Ishikawa (cell line): ENCODE data around the gene SLC12A7.

Source experiments
- CEBPB ChIP-seq: IDR thresholded peaks from 2 replicates; pipeline ENCODE4 v1.6.1; 2012
- CREB1 ChIP-seq: IDR thresholded peaks from 2 replicates; pipeline ENCODE4 v1.6.1; 2012; ENCODE audit warnings: low read depth
- EGR1 ChIP-seq: IDR thresholded peaks from 2 replicates; pipeline ENCODE4 v1.6.1; 2012
- EP300 ChIP-seq: IDR thresholded peaks from 2 replicates; pipeline ENCODE4 v1.6.1; 2012; ENCODE audit warnings: borderline replicate concordance
- FOXM1 ChIP-seq: IDR thresholded peaks from 2 replicates; pipeline ENCODE4 v1.6.1; 2012; ENCODE audit warnings: low read depth, borderline replicate concordance
- NFIC ChIP-seq: IDR thresholded peaks from 2 replicates; pipeline ENCODE4 v1.6.1; 2012
- RAD21 ChIP-seq: IDR thresholded peaks from 2 replicates; pipeline ENCODE4 v1.6.1; 2012; ENCODE audit warnings: low read depth
- REST ChIP-seq: IDR thresholded peaks from 2 replicates; pipeline ENCODE4 v1.6.1; 2012; ENCODE audit warnings: low read depth, mild to moderate bottlenecking
- TAF1 ChIP-seq: IDR thresholded peaks from 2 replicates; pipeline ENCODE4 v1.6.1; 2012; ENCODE audit warnings: low read depth, mild to moderate bottlenecking
- TEAD4 ChIP-seq: IDR thresholded peaks from 2 replicates; pipeline ENCODE4 v1.6.1; 2012
- YY1 ChIP-seq: IDR thresholded peaks from 2 replicates; pipeline ENCODE4 v1.6.1; 2012; ENCODE audit warnings: low read depth
- ZBTB7A ChIP-seq: IDR thresholded peaks from 2 replicates; pipeline ENCODE4 v1.6.1; 2012; ENCODE audit warnings: low read depth
- TF ChIP-seq, protein P1 (sequence below): IDR thresholded peaks from 2 replicates; pipeline ENCODE4 v1.6.1; 2012
- TF ChIP-seq, protein P2 (sequence below): IDR thresholded peaks from 2 replicates; pipeline ENCODE4 v1.6.1; 2012

The SLC12A7 gene

GRCh38 chr5:1124205-1125029, 12.6 kb upstream of the SLC12A7 start:
- TF ChIP-seq CEBPB = no peak
- no peak for TF ChIP-seq RAD21
- TF ChIP-seq EP300 = no peak
- TF ChIP-seq, protein P1, sequence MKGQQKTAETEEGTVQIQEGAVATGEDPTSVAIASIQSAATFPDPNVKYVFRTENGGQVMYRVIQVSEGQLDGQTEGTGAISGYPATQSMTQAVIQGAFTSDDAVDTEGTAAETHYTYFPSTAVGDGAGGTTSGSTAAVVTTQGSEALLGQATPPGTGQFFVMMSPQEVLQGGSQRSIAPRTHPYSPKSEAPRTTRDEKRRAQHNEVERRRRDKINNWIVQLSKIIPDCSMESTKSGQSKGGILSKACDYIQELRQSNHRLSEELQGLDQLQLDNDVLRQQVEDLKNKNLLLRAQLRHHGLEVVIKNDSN = no peak
- no peak for TF ChIP-seq FOXM1
- TF ChIP-seq EGR1 = no peak
- TF ChIP-seq, protein P2, sequence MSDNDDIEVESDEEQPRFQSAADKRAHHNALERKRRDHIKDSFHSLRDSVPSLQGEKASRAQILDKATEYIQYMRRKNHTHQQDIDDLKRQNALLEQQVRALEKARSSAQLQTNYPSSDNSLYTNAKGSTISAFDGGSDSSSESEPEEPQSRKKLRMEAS = no peak
- no peak for TF ChIP-seq YY1
- no peak for TF ChIP-seq ZBTB7A
- TF ChIP-seq NFIC = no peak
- TF ChIP-seq TEAD4 = no peak
- TF ChIP-seq REST = no peak
- no peak for TF ChIP-seq CREB1

DNA sequence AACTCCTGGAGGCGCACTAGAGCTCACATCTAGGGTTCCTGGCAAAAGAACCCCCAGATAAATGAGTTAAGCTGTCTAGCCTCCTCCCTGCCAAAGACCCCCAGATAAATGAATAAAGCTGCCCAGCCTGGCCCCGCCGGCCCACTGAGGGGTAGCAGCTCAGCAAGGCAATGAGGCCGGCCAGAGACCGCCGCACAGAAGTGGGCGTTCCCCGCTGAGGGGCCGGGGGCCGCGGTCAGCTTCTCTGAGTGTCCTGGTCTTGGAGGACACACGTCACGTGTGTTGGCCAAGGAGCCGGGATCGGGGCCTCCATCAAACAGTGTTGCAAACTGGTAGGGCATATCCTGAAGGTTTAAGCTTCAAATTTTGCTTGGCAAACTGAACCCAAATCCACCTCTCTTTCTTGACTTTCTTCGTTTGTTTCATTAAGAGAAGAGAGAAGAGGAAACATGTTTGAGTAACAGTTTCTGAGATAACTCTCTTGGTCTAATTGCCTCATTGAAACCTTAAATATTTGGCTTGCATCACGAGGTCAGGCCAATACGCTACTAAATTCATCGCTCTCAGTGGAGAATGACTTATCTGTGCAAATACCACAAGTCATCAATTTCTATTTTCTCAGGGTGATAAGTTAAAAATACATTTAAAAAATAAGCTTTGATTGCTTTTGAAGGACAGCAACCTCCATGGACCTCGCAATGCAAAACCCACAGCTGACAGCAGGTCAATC, 11.7 kb upstream of the SLC12A7 start:
- TF ChIP-seq, protein P2 = no peak
- no peak for TF ChIP-seq ZBTB7A

DNA sequence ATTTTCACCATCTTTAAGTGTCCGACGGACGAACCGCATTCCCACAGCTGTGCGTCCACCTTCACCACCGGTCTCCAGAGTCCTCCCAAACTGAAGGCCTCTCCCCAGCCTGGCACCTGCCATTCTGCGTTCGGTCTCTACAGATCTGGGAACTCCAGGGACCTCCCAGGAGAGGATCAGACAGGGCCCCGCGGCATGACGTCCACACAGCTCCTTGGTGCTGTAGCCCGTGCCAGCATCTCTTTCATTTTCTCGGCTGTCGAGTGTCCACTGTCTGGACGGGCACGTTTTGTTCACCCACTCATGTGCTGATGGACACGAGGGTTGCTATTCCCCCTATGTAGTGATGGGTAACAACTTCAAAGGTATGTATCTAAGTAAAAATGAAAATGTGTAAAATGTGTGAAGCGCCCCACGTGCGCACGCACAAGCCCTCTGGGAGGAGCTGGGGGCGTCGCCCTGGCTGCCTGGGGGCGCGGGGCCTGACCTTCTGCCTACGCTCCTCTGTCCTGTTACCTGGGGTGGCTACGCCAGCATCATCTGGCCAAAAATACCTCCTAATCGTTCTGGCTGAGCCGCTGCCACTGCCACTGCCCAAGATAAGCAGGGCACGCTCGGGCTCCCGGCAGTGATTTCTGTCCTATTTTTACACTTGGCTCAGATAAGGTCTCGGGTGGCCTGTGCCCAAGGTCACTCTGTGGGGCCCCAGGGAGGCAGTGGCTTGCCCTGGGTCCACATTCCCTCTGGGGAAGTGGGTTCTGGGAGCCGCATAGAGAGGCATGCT, 10.8 kb upstream of the SLC12A7 start:
- no peak for TF ChIP-seq TAF1
- TF ChIP-seq NFIC = no peak
- no peak for TF ChIP-seq YY1
- no peak for TF ChIP-seq EGR1

GRCh38 chr5:1121891-1122290, 10.0 kb upstream of the SLC12A7 start:
- TF ChIP-seq, protein P2 = no peak
- no peak for TF ChIP-seq RAD21
- TF ChIP-seq TAF1 = no peak
- TF ChIP-seq FOXM1 = no peak

DNA sequence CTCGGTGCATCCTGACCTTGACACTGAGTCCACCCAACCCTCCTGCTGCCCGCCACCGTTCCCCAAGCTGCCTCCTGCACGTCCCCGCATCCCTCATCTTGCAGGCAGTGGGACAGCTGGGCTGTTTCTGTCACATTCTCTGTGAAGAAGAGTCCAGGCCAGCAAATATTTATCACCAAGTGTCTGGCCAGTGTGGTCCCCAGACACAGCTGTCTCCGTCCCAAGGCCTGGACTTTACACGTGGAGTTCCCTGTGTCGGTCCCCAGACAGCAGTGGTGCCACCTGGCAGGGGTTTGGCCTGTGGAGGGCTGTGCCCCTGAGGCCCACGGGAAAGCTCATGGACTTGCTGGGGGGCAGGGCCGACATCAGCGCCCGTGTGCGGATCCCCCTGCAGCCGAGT, 9.2 kb upstream of the SLC12A7 start:
- TF ChIP-seq, protein P1 = no peak
- TF ChIP-seq TEAD4 = no peak
- no peak for TF ChIP-seq YY1
- no peak for TF ChIP-seq EP300
- no peak for TF ChIP-seq CEBPB
- TF ChIP-seq CREB1 = no peak

DNA sequence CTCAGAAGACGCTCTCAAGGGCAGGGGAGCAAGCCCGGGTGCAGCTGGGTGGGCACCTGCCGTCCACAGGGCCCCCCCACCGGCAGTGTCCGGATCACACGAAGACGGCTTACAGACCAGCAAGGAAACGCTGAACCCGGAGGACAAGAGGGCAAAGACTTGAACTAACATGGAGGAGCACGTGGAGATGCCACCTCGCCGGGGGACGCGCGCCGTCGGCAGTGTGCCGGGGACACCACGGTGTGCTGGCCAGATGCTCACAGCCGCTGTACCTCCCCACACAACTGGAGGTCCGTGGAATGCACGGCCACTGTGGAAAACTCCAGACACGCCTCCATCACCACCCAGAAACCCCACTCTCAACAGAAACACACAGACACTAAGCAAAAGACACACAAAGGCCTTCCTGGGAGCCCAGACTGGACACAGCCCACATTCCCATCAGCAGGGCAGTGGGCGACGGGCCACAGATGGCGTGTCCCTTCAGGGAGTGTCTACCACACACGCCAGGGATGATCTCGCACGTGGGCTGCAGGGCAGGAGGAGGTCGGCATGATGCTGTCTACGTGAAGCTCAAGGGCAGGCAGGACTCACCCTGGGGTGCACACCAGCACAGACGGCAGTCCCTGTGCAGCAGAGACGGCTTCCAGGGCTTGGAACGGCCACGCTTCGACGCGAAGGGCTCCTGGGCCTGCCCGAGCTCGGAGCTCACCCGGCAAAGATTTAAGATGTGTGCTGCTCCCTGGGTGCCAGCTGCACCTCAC, 8.6 kb upstream of the SLC12A7 start:
- TF ChIP-seq, protein P1 = no peak
- TF ChIP-seq YY1 (no peak), NFIC (no peak), TEAD4 (no peak), CREB1 (no peak), TAF1 (no peak), REST (no peak), EP300 (no peak), CEBPB (no peak)
- TF ChIP-seq, protein P2 = no peak
